CD14-positive monocyte (primary cell): ENCODE results near the gene ZNRF2. TPM values are rescaled to one million over a fixed set of nuclear protein-coding genes. Genes with fewer than 3 reads are reported as not detected.

ENCODE experiments used
- DNase-seq, 3 donors: peaks; one replicate each; pipeline ENCODE4 v3.0.0-alpha.2; 2011 to 2022
- H2AFZ ChIP-seq: 2 replicates; pipeline ENCODE4 v1.6.0; 2012; ENCODE audit warnings: mild to moderate bottlenecking, low read depth, low read length, inconsistent platforms; ENCODE audit not compliant: insufficient read depth, poor library complexity, severe bottlenecking
- H3K27ac ChIP-seq, 2 donors: 1 replicate in 1 of 2; 2 replicates in 1 of 2; pipeline ENCODE4 v1.5.1; 2012 to 2013; ENCODE audit warnings: low read length in 2 of 2, control low read depth in 1 of 2, inconsistent platforms in 1 of 2, low read depth in 1 of 2, mild to moderate bottlenecking in 1 of 2
- H3K27me3 ChIP-seq, 2 donors: one replicate each; pipeline versions ENCODE4 v1.6.0 to v1.6.1; 2011 to 2013; ENCODE audit warnings: low read length in 2 of 2; ENCODE audit not compliant: control insufficient read depth in 2 of 2, insufficient read depth in 2 of 2
- H3K36me3 ChIP-seq, 2 donors: replicated peaks in 1 of 2; 1 replicate in 1 of 2; 2 replicates in 1 of 2; pipeline versions ENCODE4 v1.5.1 to v1.6.1; 2012 to 2013; ENCODE audit warnings: low read length in 2 of 2, control low read depth in 1 of 2, inconsistent platforms in 1 of 2, mild to moderate bottlenecking in 1 of 2; ENCODE audit not compliant: insufficient read depth in 2 of 2, control insufficient read depth in 1 of 2
- H3K4me1 ChIP-seq, 2 donors: 1 replicate in 1 of 2; 2 replicates in 1 of 2; pipeline versions ENCODE4 v1.5.1 to v1.6.1; 2012 to 2013; ENCODE audit warnings: low read length in 2 of 2, control low read depth in 1 of 2, inconsistent platforms in 1 of 2, mild to moderate bottlenecking in 1 of 2, moderate library complexity in 1 of 2; ENCODE audit not compliant: insufficient read depth in 2 of 2, control insufficient read depth in 1 of 2
- H3K4me2 ChIP-seq: replicated peaks from 2 replicates; pipeline ENCODE3; 2012; ENCODE audit warnings: low read length, moderate library complexity, mild to moderate bottlenecking; ENCODE audit not compliant: poor library complexity, severe bottlenecking; ENCODE audit errors: extremely low read depth
- H3K4me3 ChIP-seq, 3 experiments: fragments of 200-600 bp in 1 of 3; sonication (generic) in 1 of 3; replicated peaks in 1 of 3; 1 replicate in 2 of 3; 2 replicates in 1 of 3; pipeline ENCODE4 v1.5.1; 2011 to 2013; ENCODE audit warnings: low read length in 3 of 3, mild to moderate bottlenecking in 3 of 3, control low read depth in 2 of 3, low read depth in 2 of 3, inconsistent platforms in 1 of 3, moderate library complexity in 1 of 3
- H3K79me2 ChIP-seq: 2 replicates; pipeline ENCODE4 v1.6.0; 2012; ENCODE audit warnings: mild to moderate bottlenecking, control low read depth, inconsistent platforms, low read length, moderate library complexity; ENCODE audit not compliant: insufficient read depth
- H3K9ac ChIP-seq: 2 replicates; pipeline ENCODE4 v1.6.0; 2017; ENCODE audit warnings: low read length, mild to moderate bottlenecking; ENCODE audit not compliant: insufficient read depth, poor library complexity, severe bottlenecking
- H3K9me3 ChIP-seq, 2 donors: replicated peaks in 1 of 2; 1 replicate in 1 of 2; 2 replicates in 1 of 2; pipeline versions ENCODE4 v1.5.1 to v1.6.1; 2012 to 2013; ENCODE audit warnings: low read length in 2 of 2, control low read depth in 1 of 2; ENCODE audit not compliant: control insufficient read depth in 1 of 2, insufficient read depth in 1 of 2
- H4K20me1 ChIP-seq: 2 replicates; pipeline ENCODE4 v1.6.0; 2012; ENCODE audit warnings: mild to moderate bottlenecking, low read length, control low read depth, moderate library complexity; ENCODE audit not compliant: insufficient read depth
- H3K27ac Mint-ChIP-seq, 7 donors: one replicate each; pipeline ENCODE4 v1.8.0; 2020; ENCODE audit warnings: mild to moderate bottlenecking in 7 of 7, mixed read lengths in 7 of 7, moderate library complexity in 6 of 7, inconsistent platforms in 2 of 7
- H3K27me3 Mint-ChIP-seq, 3 donors: one replicate each; pipeline ENCODE4 v1.8.0; 2021 to 2022; ENCODE audit warnings: low read depth in 3 of 3, mild to moderate bottlenecking in 3 of 3, mixed read lengths in 3 of 3, moderate library complexity in 3 of 3, inconsistent platforms in 1 of 3
- H3K36me3 Mint-ChIP-seq, 2 donors: one replicate each; pipeline ENCODE4 v1.8.0; 2020; ENCODE audit warnings: mixed read lengths in 2 of 2, inconsistent platforms in 1 of 2, mild to moderate bottlenecking in 1 of 2
- H3K4me1 Mint-ChIP-seq: one replicate; pipeline ENCODE4 v1.8.0; 2020; ENCODE audit warnings: mild to moderate bottlenecking, mixed read lengths
- H3K4me3 Mint-ChIP-seq, 2 donors: one replicate each; pipeline ENCODE4 v1.8.0; 2020; ENCODE audit warnings: mild to moderate bottlenecking in 2 of 2, mixed read lengths in 2 of 2, moderate library complexity in 1 of 2
- H3K9me3 Mint-ChIP-seq, 7 donors: one replicate each; pipeline ENCODE4 v1.8.0; 2020 to 2022; ENCODE audit warnings: mixed read lengths in 7 of 7, mild to moderate bottlenecking in 6 of 7, moderate library complexity in 6 of 7, inconsistent platforms in 2 of 7
- CTCF ChIP-seq: fragments of 200-600 bp; IDR thresholded peaks from one replicate; pipeline ENCODE4 v1.8.0; 2022; ENCODE audit warnings: antibody characterized with exemption, mild to moderate bottlenecking
- WGBS: methylation state at CpG from one replicate; pipeline ENCODE4 v1.1.5; 2013; ENCODE audit warnings: missing lambda C conversion rate; ENCODE audit not compliant: insufficient coverage; 5-methylcytosine and 5-hydroxymethylcytosine counted together
- intact Hi-C, 2 donors: fragments of 100-400 bp; cut with micrococcal nuclease; formaldehyde crosslinking; loops; one replicate each; pipeline versions ENCODE4 v1.15.0 to v1.15.1; 2023
- polyA plus RNA-seq, 3 donors: library from polyadenylated mRNA; depleted of rRNA in 1 of 3; unstranded in 2 of 3; stranded (reverse) in 1 of 3; fragments of 300-500 nt in 2 of 3; fragments of >200 nt in 1 of 3; fragmentation: Illumina TruSeq in 2 of 3; gene quantifications; 1 replicate in 2 of 3; 2 replicates in 1 of 3; pipeline ENCODE4 v1.2.3, GENCODE V29; 2012 to 2021

The ZNRF2 gene
- polyA plus RNA-seq, 3 donors = 1.9 to 9.5 (median 5.7) TPM

- H3K27me3 Mint-ChIP-seq = no peaks in the 10 kb centered on the region
Observed at GRCh38 chr7:30312178-30312577, 27.8 kb downstream of the ZNRF2 start.

GRCh38 chr7:30313348-30313747 is 29.0 kb downstream of the ZNRF2 start:
- no peaks in the 10 kb centered on the region for H3K27me3 ChIP-seq
- H3K36me3 ChIP-seq = no peaks in the 10 kb centered on the region
- H2AFZ ChIP-seq = no peak overlapping the region
- intact Hi-C loops = no loop called here
- H3K4me1 ChIP-seq = peaks cover 16 to 20% of the 10 kb centered on the region in 2 donors
- DNase-seq = no peak
- peaks cover 100% of the 10 kb centered on the region for H4K20me1 ChIP-seq
- Mint-ChIP-seq H3K27me3 (no peaks in the 10 kb centered on the region), H3K27ac (no peak overlapping the region), H3K36me3 (peaks cover 0 to 2% of the 10 kb centered on the region in 2 donors), H3K4me1 (peaks cover 52% of the 10 kb centered on the region), H3K9me3 (no peaks in the 10 kb centered on the region), H3K4me3 (no peak overlapping the region)
- no peaks in the 10 kb centered on the region for H3K9me3 ChIP-seq
- H3K79me2 ChIP-seq = peaks cover 100% of the 10 kb centered on the region
- no peak overlapping the region for H3K4me3 ChIP-seq
- WGBS = no CpG with 5 or more reads among the region's 3 CpGs
- H3K27ac ChIP-seq = no peak overlapping the region
- H3K9ac ChIP-seq = no peak overlapping the region
- H3K4me2 ChIP-seq = no peak overlapping the region
- TF ChIP-seq CTCF = no peak

More at GRCh38 chr7:30312178-30312577, 27.8 kb downstream of the ZNRF2 start:
- H4K20me1 ChIP-seq = peaks cover 100% of the 10 kb centered on the region
- H3K4me1 ChIP-seq = peaks cover 16 to 17% of the 10 kb centered on the region in 2 donors
- WGBS = 100% methylated on average over 3 of the region's 3 CpGs
- TF ChIP-seq CTCF = no peak
- no peak overlapping the region for H3K9ac ChIP-seq
- Mint-ChIP-seq H3K36me3 (peaks cover 0 to 2% of the 10 kb centered on the region in 2 donors), H3K9me3 (no peaks in the 10 kb centered on the region), H3K4me1 (peaks cover 50% of the 10 kb centered on the region), H3K4me3 (no peak overlapping the region), H3K27ac (peak overlapping the region in 1 of 7 donors; percentile 23)
- no peaks in the 10 kb centered on the region for H3K36me3 ChIP-seq
- no peak overlapping the region for H3K4me2 ChIP-seq
- no peaks in the 10 kb centered on the region for H3K9me3 ChIP-seq
- no peaks in the 10 kb centered on the region for H3K27me3 ChIP-seq
- H3K4me3 ChIP-seq = no peak overlapping the region
- no peak overlapping the region for H2AFZ ChIP-seq
- intact Hi-C loops = no loop called here
- H3K79me2 ChIP-seq = peaks cover 100% of the 10 kb centered on the region
- no peak overlapping the region for H3K27ac ChIP-seq
- DNase-seq = no peak
